Ishikawa (cell line): ENCODE measurements around the gene PCDH9.

Experiments
- EGR1 ChIP-seq: IDR thresholded peaks from 2 replicates; pipeline ENCODE4 v1.6.1; 2012
- NFIC ChIP-seq: IDR thresholded peaks from 2 replicates; pipeline ENCODE4 v1.6.1; 2012
- RAD21 ChIP-seq: IDR thresholded peaks from 2 replicates; pipeline ENCODE4 v1.6.1; 2012; ENCODE audit warnings: low read depth
- ZBTB7A ChIP-seq: IDR thresholded peaks from 2 replicates; pipeline ENCODE4 v1.6.1; 2012; ENCODE audit warnings: low read depth

- TF ChIP-seq RAD21 (no peak), ZBTB7A (no peak), EGR1 (no peak), NFIC (no peak)
Observed at GRCh38 chr13:66659701-66660467, 570.3 kb downstream of the PCDH9 start.
